Measurements from ENCODE around the gene ZNF681. TPM values are rescaled to one million over a fixed set of nuclear protein-coding genes. Genes with fewer than 3 reads are reported as not detected.

The ZNF681 gene
- total RNA-seq, 1 donor from 2014 or later: 9.4 TPM

DNA sequence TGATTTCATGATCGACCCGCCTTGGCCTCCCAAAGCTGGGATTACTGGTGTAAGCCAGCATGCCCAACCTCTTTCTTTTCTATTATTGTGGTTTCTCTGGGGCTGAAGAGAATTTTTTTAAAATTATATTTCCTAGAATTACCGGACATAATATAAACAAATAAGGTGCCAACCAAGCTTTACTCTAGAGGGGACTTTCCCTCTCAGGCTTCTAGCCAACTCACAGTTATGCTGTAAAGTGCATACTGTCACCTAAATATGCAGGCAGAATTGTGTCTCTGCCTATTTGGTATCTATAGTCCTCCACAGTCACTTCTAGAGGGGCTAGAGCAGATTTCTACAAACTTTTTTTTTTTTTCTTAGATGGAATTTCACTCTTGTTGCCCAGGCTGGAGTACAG is 41.6 kb upstream of the ZNF681 start:
- H3K27ac Mint-ChIP-seq (ENCODE audit: unreplicated experiment): no peak overlapping the region
- H3K4me1 Mint-ChIP-seq: no peaks in the 10 kb centered on the region
- DNase-seq (ENCODE audit: low read depth, low spot score): no peak
- H3K27me3 Mint-ChIP-seq (ENCODE audit: low read depth): no peaks in the 10 kb centered on the region
- peaks cover 1% of the 10 kb centered on the region for H3K9me3 Mint-ChIP-seq
- no peak overlapping the region for H3K4me3 Mint-ChIP-seq
- peaks cover 45% of the 10 kb centered on the region for H3K36me3 Mint-ChIP-seq (ENCODE audit: low read depth)
- no peak for TF ChIP-seq CTCF (conservative IDR thresholded peaks at IDR 0.05)

- peaks cover 47% of the 10 kb centered on the region for H3K36me3 Mint-ChIP-seq (ENCODE audit: low read depth)
- H3K4me3 Mint-ChIP-seq: no peak overlapping the region
- no peaks in the 10 kb centered on the region for H3K27me3 Mint-ChIP-seq (ENCODE audit: low read depth)
- no peak for TF ChIP-seq CTCF (conservative IDR thresholded peaks at IDR 0.05)
- no peaks in the 10 kb centered on the region for H3K4me1 Mint-ChIP-seq
- no peak for DNase-seq (ENCODE audit: low read depth, low spot score)
- peaks cover 5% of the 10 kb centered on the region for H3K9me3 Mint-ChIP-seq
- H3K27ac Mint-ChIP-seq (ENCODE audit: unreplicated experiment): no peak overlapping the region
These were observed 40.6 kb upstream of the ZNF681 start for GRCh38 chr19:23799321-23799720.

DNA sequence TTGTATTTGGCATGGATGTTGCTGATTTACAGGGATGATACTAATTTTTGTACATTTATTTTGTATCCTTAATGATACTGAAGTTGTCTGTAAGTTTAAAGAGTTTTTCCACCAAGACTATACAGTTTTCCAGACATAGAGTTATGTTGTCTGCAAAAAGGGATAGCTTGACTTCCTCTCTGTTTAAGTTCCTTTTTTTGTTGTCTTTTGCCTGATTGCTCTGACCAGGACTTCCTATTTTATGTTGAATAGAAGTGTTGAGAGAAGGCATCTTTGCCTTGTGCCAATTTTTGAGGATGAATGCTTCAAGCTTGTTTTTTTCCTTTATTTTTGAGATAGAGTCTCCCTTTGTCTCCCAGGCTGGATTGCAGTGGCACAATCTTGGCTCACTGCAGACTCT is 36.8 kb upstream of the ZNF681 start:
- DNase-seq (ENCODE audit: low read depth, low spot score): no peak
- no peak overlapping the region for H3K4me3 Mint-ChIP-seq
- H3K36me3 Mint-ChIP-seq (ENCODE audit: low read depth): peaks cover 53% of the 10 kb centered on the region
- TF ChIP-seq CTCF (conservative IDR thresholded peaks at IDR 0.05): no peak
- no peaks in the 10 kb centered on the region for H3K4me1 Mint-ChIP-seq
- no peaks in the 10 kb centered on the region for H3K27me3 Mint-ChIP-seq (ENCODE audit: low read depth)
- no peak overlapping the region for H3K27ac Mint-ChIP-seq (ENCODE audit: unreplicated experiment)
- peaks cover 9% of the 10 kb centered on the region for H3K9me3 Mint-ChIP-seq

- TF ChIP-seq CTCF (conservative IDR thresholded peaks at IDR 0.05): no peak
- Mint-ChIP-seq H3K4me3 (peak overlapping the region; percentile 54), H3K4me1 (no peaks in the 10 kb centered on the region), H3K9me3 (peaks cover 9% of the 10 kb centered on the region), H3K36me3 (ENCODE audit: low read depth) (peaks cover 61% of the 10 kb centered on the region), H3K27me3 (ENCODE audit: low read depth) (no peaks in the 10 kb centered on the region), H3K27ac (ENCODE audit: unreplicated experiment) (no peak overlapping the region)
- DNase-seq (ENCODE audit: low read depth, low spot score): no peak
These were observed 34.1 kb upstream of the ZNF681 start for GRCh38 chr19:23792784-23793183.

DNA sequence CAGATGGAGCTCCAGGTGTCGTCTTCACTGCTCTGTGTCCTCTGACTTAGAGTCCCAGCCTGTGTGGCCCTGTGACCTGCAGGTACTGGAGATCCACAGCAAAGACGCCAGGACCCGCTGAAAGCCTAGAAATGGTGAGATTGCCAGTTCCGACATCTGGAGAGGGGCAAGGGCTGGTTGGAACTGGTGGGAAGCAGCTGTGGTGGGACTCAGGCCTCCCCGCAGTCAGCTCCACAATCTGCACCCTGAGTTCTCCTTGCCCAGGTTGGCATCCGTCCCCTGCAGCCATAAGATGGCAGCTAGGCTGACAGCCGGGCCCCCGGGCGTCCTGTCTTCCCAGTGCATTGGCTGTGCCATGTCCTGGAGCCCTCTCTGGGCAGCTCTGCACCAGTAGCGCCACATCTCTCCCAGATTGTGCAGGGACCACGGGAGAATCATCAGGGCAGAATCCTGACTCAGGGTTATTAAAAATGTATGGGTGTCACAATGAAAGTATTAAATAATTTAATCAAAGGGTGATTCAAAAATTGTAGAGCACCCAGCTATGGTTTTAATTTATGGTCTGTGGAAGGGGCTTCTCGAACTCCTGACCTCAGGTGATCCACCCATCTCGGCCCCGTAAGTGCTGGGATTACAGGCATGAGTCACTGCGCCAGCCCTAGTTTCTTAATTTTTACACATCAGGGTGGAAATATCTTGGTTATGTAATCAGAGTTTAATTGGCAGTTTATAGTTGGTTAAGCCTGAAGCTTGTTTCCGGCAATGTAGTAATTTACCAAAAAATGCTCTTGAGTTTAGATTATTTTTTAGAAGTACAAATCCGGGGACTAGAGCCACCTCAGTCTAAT is 32.2 kb upstream of the ZNF681 start:
- Mint-ChIP-seq H3K4me1 (no peaks in the 10 kb centered on the region), H3K27me3 (ENCODE audit: low read depth) (no peaks in the 10 kb centered on the region), H3K9me3 (peaks cover 9% of the 10 kb centered on the region), H3K4me3 (no peak overlapping the region), H3K27ac (ENCODE audit: unreplicated experiment) (no peak overlapping the region), H3K36me3 (ENCODE audit: low read depth) (peaks cover 55% of the 10 kb centered on the region)
- no peak for TF ChIP-seq CTCF (conservative IDR thresholded peaks at IDR 0.05)
- no peak for DNase-seq (ENCODE audit: low read depth, low spot score)

All from neural crest cell (in vitro differentiated cells).